ENCODE measurements around the gene FDX1. TPM values are rescaled to one million over a fixed set of nuclear protein-coding genes. Genes with fewer than 3 reads are reported as not detected.

The FDX1 gene
- total RNA-seq, 1 donor from 2014 or later, result 23.2 TPM

GRCh38 chr11:110490886-110491285 lies 61.1 kb downstream of the FDX1 start:
- ATAC-seq, result no peak
- DNase-seq, result no peak

GRCh38 chr11:110491577-110492320 lies 62.0 kb downstream of the FDX1 start:
- DNase-seq (no peak), ATAC-seq (no peak)
- intact Hi-C loops (cut with micrococcal nuclease), result no loop called here

More at GRCh38 chr11:110490886-110491285, 61.1 kb downstream of the FDX1 start:
- intact Hi-C loops (cut with micrococcal nuclease), result no loop called here

- ATAC-seq (no peak), DNase-seq (no peak)
- intact Hi-C loops (cut with micrococcal nuclease), result no loop called here
Measured at GRCh38 chr11:110492321-110492685, 62.6 kb downstream of the FDX1 start.

- intact Hi-C loops (cut with micrococcal nuclease), result no loop called here
- ATAC-seq (no peak), DNase-seq (no peak)
Measured at GRCh38 chr11:110493346-110493745, 63.6 kb downstream of the FDX1 start.

GRCh38 chr11:110497231-110497978 lies 67.7 kb downstream of the FDX1 start:
- DNase-seq, result no peak
- intact Hi-C loops (cut with micrococcal nuclease), result no loop called here

GRCh38 chr11:110501428-110501827 lies 71.7 kb downstream of the FDX1 start:
- peak; percentile 37 for DNase-seq
- intact Hi-C loops (cut with micrococcal nuclease), result no loop called here
- ATAC-seq, result no peak

More at GRCh38 chr11:110497231-110497978, 67.7 kb downstream of the FDX1 start:
- ATAC-seq, result peak; percentile 84

- intact Hi-C loops (cut with micrococcal nuclease), result no loop called here
- peak; percentile 51 for DNase-seq
- ATAC-seq, result peak; percentile 63
Measured at GRCh38 chr11:110505528-110506284, 76.0 kb downstream of the FDX1 start.

GRCh38 chr11:110507328-110507727 lies 77.6 kb downstream of the FDX1 start:
- DNase-seq, result no peak
- intact Hi-C loops (cut with micrococcal nuclease), result no loop called here

GRCh38 chr11:110508786-110509185 lies 79.0 kb downstream of the FDX1 start:
- intact Hi-C loops (cut with micrococcal nuclease), result no loop called here
- no peak for DNase-seq
- no peak for ATAC-seq

More at GRCh38 chr11:110507328-110507727, 77.6 kb downstream of the FDX1 start:
- ATAC-seq, result no peak

- no peak for ATAC-seq
- intact Hi-C loops (cut with micrococcal nuclease), result no loop called here
- no peak for DNase-seq
Measured at GRCh38 chr11:110509472-110509871, 79.7 kb downstream of the FDX1 start.

- ATAC-seq, result no peak
- intact Hi-C loops (cut with micrococcal nuclease), result no loop called here
- no peak for DNase-seq
Measured at GRCh38 chr11:110512026-110512425, 82.3 kb downstream of the FDX1 start.

- no peak for ATAC-seq
- intact Hi-C loops (cut with micrococcal nuclease), result no loop called here
- DNase-seq, result no peak
Measured at GRCh38 chr11:110513259-110513801, 83.6 kb downstream of the FDX1 start.

GRCh38 chr11:110513846-110514437 lies 84.2 kb downstream of the FDX1 start:
- ATAC-seq (no peak), DNase-seq (no peak)
- intact Hi-C loops (cut with micrococcal nuclease), result no loop called here

Other genes with a start within 250 kb of the FDX1 start
- 117 TPM for gene RDX, start 133.3 kb upstream of the FDX1 start, total RNA-seq

Measured in left ventricle myocardium superior (tissue), 1 donor.